LoVo (cell line): ENCODE results near the gene TMPRSS9.
"Not testable (repeated sequence)": the region's sequence is repeated elsewhere in the genome, so short reads cannot be mapped to it uniquely, and the experiment has no call there.

Experiments used
- DNase-seq: peaks from one replicate; pipeline ENCODE4 v3.0.0-alpha.2; 2016; ENCODE audit warnings: low spot score

TMPRSS9 gene

DNA sequence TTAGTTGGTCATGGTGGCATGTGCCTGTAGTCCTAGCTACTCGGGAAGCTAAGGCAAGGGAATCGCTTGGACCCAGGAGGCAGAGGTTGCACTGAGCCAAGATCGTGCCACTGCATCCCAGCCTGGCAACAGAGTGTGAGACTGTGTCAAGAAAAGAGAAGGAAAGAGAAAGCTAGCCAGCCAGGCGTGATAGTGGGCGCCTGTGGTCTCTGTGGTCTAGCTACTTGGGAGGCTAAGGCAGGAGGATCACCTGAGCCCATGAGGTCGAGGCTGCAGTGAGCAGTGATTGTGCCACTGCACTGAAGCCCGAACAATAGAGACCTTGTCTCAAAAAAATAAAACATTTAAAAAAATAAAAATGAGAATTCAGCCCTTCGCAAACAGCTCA is 34.0 kb downstream of the TMPRSS9 start:
- DNase-seq = no peak

DNA sequence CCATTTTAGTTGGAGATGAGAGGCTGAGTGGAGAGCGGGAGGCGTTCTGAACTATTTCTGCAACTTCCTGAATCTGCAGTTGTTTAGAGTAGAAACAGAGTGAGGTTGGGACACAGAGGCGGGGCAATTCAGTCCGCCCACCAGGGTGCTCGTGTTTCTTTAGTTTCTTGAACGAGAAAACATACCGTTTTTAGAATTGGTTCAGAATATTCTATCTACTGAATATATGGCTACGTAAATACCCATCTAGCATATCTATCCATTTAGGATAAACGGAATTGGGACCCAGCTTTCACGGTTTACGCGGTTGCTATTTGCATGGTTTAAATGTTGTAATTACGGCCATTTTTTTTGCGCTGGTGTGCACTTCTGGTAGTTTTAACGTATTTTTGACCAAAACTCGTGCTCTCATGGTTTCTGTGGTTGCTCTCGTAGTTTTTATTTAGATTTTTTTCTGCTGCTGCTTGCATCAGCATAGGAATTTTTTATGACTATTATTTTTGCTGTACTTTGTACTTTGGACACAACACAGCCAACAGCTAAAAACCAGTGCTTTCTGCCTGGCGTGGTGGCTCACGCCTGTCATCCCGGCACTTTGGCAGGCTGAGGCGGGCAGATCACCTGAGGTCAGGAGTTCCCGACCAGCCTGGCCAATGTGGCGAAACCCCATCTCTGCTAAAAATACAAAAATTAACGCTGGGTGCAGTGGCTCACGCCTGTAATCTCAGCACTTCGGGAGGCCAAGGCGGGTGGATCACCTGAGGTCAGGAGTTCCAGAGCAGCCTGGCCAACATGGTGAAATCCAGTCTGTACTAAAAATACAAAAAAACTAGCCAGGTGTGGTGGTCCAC is 34.6 kb downstream of the TMPRSS9 start:
- peak; percentile 45 for DNase-seq

DNA sequence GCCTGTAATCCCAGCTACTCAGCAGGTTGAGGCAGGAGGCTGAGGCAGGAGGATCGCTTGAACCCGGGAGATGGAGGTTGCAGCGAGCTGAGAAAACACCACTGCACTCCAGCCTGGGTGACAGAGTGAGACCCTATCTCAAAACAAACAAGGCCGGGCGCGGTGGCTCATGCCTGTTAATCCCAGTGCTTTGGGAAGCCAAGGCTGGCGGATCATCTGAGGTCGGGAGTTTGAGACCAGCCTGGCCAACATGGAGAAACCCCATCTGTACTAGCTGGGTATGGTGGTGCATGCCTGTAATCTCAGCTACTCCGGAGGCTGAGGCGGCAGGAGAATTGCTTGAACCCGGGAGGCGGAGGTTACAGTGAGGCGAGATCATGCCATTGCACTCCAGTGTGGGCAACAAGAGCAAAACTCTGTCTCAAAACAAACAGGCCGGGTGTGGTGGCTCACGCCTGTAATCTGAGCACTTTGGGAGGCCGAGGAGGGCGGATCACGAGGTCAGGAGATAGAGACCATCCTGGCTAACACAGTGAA is 35.3 kb downstream of the TMPRSS9 start:
- not testable (repeated sequence) for DNase-seq

DNA sequence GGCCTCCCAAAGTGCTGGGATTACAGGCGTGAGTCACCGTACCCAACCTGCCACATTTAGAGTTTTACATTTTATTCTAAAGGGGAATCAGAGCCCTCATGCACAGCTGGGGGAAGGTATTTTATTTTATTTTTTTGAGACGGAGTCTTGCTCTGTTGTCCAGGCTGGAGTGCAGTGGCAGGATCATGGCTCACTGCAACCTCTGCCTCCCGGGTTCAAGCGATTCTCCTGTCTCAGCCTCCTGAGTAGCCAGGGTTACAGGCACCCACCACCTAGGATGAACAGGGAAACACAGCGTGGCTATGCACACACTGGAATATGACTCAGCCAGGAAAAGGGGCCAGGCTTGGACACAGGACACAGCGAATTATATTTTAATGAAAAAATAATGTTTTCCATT is 37.1 kb downstream of the TMPRSS9 start:
- not testable (repeated sequence) for DNase-seq

DNA sequence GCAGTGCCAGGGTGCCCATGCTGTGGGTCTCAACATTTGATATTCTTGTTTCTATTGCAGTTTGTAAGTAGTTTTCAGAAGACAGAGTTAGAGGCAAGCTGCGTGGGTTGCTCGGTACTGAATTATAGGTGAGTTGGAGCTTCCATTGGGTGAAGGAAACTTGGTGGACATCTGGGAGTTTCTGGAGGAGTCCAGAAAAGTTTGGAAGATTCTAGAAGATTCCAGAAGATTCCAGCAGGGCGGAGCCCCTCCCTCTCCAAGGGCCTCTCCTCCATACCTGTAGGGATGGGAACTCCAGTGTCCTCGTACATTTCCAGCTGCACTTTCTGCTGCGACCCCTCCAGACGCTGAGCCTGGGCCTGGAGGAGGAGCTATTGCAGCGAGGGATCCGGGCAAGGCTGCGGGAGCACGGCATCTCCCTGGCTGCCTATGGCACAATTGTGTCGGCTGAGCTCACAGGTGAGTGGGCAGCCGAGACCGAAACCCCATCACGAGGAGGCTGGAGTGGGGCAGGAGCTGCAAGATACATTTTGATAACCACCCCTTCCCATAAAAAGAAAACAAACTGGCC is 38.8 kb downstream of the TMPRSS9 start:
- DNase-seq = no peak

DNA sequence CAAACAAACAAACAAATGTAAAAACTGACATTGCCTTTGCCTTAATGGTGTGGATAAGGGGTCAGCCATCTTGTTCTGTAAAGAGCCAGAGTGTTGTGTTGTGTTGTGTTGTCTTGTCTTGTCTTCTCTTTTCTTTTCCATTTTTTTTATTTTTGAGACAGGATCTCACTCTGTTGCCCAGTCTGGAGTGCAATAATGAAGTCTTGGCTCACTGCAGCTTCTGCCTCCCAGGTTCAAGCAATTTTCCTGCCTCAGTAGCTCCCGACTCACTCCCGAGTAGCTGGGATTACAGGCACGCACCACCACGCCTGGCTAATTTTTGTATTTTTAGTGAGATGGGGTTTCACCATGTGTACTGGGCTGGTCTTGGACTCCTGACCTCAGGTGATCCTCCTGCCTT is 39.5 kb downstream of the TMPRSS9 start:
- no peak for DNase-seq

DNA sequence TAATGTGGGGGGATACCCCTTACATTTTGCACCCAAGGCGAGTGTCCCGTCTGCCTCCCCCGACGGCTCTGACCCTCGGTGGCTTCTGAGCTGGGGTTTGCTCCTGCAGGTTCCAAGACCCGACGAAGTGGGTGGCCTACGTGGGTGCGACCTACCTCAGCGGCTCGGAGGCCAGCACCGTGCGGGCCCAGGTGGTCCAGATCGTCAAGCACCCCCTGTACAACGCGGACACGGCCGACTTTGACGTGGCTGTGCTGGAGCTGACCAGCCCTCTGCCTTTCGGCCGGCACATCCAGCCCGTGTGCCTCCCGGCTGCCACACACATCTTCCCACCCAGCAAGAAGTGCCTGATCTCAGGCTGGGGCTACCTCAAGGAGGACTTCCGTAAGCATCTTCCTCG is 48.2 kb downstream of the TMPRSS9 start:
- DNase-seq = no peak

DNA sequence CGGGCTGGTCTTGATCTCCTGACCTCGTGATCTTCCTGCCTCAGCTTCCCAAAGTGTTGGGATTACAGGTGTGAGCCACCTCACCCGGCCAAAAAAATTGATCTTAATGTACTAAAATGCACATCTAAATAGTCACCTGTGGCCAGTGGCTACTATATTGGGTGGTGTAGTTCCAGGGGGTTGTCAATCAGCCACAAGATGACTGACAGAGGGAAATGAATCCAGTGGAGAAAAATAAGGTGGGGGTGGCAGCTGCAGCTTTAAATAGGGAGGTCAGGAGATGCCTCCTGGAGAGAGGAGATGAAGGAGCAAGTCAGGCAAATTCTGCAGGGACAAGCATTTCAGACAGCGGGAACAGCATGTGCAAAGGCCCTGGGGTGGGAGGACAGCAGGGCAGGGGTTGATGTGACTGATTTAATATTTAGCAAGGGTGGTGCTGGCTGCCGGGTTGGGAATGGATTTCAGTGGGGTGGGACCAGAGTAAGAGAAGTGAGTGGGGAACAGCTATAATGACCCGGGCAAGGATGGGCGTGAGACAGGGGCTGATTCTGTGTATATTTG is 49.4 kb downstream of the TMPRSS9 start:
- no peak for DNase-seq

DNA sequence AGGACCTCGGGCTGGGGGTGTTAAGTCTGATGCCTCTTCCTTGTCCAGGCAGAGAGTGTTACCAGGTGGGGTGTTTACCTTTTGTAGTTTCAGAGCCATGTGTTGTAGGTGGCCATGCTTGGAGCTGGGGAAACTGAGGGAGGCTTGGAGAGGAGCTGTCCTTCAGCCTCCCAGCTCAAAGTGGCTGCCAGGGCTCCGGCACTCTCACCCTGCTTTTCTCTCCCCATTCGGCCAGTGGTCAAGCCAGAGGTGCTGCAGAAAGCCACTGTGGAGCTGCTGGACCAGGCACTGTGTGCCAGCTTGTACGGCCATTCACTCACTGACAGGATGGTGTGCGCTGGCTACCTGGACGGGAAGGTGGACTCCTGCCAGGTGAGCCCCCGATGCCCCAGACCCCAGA is 50.0 kb downstream of the TMPRSS9 start:
- DNase-seq = no peak

DNA sequence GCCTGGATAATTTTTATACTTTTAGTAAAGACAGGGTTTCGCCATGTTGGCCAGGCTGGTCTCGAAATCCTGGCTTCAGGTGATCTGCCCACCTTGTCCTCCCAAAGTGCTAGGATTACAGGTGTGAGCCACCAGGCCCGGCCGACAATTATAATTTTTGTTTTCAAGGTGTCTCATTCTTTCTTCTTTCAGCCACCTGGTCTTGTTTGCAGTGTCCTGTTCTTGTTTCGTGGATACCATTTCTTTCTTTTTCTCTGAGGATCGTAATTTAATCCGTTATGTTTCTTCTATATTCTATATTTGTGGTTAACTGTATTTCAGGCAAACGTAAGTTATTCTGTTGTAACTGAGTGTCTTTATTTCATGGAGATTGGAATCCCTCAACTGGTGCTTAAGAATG is 51.6 kb downstream of the TMPRSS9 start:
- DNase-seq = no peak

DNA sequence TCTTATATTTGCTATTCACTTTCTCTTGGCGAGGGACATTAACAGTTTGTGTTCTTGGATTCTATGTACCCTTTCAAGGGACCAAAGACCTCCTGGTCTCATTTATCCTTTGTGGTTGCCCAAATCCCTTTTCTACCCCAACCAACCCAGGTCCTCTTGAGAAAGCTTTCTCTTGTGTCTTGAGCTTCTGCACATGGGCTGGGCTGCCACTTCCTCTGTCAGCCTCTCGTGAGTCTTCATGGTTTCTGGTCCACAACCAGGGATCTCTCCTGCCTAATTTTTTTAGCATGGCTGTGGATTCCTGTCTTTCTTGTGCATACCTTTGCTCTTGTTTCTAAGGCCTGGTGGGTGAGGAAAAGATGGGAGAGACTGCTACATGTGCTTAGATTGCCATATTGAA is 52.4 kb downstream of the TMPRSS9 start:
- no peak for DNase-seq

DNA sequence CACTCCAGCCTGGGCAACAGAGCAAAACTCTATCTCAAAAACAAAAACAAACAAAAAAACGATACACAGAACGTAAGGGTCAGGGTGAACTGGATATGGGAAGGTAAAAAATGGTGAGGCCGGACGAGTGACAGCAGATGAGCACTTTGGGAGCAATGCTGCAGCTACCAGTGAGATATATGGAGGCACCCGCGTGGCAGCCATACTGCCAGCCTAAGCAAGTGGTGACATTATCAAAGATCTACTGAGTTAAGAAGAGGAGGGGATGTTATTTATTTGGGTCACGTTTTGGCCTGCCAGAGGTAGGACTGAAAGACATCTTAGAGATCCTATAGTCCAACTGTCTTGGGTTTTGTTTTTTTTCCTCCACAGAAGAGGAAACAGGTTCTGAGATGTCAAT is 53.1 kb downstream of the TMPRSS9 start:
- DNase-seq = no peak

DNA sequence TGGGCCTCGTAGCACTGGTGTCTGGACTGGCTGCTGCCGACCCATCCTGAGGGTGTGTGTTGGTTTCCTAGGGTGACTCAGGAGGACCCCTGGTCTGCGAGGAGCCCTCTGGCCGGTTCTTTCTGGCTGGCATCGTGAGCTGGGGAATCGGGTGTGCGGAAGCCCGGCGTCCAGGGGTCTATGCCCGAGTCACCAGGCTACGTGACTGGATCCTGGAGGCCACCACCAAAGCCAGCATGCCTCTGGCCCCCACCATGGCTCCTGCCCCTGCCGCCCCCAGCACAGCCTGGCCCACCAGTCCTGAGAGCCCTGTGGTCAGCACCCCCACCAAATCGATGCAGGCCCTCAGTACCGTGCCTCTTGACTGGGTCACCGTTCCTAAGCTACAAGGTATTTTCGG is 53.6 kb downstream of the TMPRSS9 start:
- DNase-seq = no peak

DNA sequence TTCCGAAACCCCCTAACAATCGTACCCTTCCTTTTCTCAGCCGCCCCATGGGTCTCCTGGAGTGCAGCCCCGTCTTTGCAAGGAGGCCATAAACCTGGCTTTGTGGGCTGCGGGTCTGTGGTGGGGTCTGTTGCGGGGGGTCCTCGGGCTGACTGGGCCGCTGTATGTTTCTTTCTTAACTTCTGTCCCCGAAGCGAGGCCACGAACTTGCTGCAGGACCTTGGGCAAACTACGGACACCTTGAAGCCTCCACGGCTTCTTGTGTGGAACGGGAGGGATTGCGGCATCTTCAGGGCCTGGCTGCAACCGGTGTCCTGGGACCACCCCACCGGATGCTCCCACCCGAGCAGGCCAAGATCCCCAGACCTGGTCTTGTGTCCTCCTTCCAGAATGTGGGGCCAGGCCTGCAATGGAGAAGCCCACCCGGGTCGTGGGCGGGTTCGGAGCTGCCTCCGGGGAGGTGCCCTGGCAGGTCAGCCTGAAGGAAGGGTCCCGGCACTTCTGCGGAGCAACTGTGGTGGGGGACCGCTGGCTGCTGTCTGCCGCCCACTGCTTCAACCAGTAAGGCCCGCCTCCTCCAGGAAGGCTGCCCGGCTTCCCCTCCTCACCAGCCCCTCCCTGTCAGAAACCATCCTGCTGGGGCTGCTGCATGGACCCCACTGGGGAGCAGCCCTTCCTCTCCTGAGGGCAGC is 55.4 kb downstream of the TMPRSS9 start:
- DNase-seq = no peak

DNA sequence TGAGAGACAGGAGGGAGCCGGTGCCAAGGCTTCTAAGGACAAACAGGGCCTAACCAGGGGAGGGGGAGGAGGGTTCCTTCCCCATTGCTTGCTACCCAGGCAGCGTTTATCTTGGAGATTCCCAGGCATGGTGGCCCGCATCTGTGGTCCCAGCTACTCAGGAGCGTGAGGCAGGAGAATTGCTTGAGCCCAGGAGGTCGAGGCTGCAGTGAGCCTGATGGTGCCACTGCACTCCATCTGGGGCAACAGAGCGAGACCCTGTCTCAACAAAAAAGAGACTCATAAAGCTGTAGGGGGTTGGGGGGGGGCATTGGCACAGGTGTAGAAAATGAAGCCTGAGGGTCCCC is 55.9 kb downstream of the TMPRSS9 start:
- DNase-seq = no peak

DNA sequence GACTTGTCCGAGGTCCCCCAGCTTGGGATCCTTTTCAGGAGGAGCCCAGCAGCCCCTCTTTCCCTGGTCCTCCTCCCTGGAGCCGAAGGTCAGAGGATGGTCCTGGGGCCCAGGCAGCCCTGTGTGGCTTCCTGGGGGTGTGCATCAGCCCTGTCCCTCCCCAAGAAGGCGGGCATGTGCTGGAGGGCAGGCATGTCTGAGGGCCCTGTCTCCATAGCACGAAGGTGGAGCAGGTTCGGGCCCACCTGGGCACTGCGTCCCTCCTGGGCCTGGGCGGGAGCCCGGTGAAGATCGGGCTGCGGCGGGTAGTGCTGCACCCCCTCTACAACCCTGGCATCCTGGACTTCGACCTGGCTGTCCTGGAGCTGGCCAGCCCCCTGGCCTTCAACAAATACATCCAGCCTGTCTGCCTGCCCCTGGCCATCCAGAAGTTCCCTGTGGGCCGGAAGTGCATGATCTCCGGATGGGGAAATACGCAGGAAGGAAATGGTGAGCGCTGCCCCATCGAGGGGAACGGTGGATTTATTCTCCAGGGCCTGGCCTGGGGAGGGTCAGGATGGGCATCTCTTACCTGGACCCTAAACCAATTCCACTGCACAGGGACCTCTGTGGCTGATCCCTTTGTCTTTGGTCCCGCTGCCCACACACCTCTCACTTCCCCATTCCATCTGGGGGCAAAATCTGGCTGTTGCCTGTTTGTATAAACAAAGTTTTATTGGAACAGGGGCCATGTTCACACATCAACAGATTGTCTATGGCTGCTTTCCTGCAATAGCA is 56.4 kb downstream of the TMPRSS9 start:
- no peak for DNase-seq

DNA sequence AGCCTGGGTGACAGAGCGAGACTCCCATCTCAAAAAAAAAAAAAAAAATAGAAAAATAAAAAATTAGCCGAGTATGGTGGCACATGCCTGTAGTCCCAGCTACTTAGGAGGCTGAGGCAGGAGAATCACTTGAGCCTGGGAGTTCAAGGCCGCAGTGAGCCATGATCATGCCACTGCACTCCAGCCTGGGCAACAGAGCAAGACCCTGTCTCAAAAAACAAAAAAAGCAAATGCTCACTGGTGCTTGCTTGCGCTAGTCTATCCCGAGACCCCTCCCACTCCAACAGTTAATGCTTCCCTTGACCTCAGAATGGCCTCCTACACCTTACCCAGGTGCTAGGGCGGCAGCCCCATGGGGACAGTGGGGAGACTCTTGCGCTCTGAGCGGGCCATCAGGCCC is 57.4 kb downstream of the TMPRSS9 start:
- not testable (repeated sequence) for DNase-seq

DNA sequence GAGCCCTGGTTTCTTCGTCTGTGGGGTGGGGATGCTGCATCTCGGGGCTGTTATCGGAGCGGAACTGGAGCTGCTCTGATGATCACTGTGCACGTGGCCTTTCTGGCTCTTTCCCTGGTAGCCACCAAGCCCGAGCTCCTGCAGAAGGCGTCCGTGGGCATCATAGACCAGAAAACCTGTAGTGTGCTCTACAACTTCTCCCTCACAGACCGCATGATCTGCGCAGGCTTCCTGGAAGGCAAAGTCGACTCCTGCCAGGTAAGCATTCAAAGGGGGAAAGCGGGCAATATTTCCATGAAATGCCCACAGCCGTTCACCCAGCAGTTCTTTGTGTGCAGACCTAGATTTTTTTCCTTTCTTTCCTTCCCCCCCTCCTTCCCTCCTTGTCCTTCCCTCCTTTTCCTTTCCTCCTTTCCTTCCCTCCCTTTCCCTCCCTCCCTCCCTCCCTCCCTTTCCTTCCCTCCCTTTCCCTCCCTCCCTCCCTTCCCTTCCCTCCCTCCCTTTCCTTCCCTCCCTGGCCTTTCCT is 57.9 kb downstream of the TMPRSS9 start:
- DNase-seq = no peak

DNA sequence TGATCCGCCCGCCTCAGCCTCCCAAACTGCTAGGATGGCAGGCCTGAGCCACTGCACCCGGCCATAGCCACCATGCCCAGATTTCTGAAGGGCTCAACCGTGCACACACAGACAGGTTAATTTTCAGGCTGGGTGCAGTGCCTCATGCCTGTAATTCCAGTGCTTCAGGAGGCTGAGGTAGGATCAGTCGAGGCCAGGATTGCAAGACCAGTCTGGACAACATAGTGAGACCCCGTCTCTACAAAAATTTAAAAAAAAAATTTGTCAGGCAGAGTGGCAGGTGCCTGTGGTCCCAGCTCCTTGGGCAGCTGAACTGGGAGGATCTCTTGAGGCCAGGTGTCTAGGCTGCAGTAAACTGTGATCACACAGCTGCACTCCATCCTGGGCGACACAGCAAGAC is 59.7 kb downstream of the TMPRSS9 start:
- DNase-seq = no peak

DNA sequence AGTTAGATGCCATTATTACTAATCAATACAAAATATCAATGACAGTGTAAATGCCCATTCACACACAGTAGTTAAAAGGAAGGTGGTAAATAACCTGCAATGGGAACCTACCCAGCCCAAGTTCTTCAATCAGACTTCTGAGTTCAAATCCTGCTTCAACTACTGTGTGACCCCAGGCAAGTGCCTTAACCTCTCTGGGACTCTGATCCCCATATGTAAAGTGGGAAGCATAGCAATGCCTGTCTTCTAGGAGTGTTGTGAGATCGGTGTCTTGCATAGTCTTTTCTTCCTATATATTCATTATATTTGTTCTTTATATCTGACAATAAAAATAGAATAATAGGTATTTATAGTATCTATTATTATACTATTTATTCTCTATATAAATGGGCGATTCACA is 60.4 kb downstream of the TMPRSS9 start:
- DNase-seq = no peak

DNA sequence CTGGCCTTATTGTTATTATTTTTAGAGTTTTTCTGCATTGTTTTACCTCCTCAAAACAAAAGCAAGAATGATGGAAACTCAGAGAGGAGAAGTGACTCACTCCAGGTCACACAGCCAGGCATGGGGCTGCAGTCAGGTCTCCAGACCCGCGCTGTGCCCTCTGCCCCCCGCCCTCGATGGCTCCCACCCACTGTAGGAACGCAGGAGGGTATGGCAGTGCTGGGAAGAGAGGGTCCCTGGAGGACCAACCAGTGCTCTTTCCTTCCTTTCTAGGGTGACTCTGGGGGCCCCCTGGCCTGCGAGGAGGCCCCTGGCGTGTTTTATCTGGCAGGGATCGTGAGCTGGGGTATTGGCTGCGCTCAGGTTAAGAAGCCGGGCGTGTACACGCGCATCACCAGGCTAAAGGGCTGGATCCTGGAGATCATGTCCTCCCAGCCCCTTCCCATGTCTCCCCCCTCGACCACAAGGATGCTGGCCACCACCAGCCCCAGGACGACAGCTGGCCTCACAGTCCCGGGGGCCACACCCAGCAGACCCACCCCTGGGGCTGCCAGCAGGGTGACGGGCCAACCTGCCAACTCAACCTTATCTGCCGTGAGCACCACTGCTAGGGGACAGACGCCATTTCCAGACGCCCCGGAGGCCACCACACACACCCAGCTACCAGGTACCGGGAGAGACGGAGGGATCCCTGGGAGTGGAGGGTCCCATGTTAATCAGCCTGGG is 61.7 kb downstream of the TMPRSS9 start:
- no peak for DNase-seq
